ENCODE data around the gene RBM47.

GRCh38 chr4:40648742-40649281 lies 19.1 kb upstream of the RBM47 start:
- TF ChIP-seq CTCF (conservative IDR thresholded peaks at IDR 0.05 in 1 of 2, IDR thresholded peaks at IDR 0.05 in 1 of 2; ENCODE audit: low read depth in 1 of 2, low read length in 2 of 2), result no peak
- no peak for TF ChIP-seq EZH2 (IDR thresholded peaks at IDR 0.05; ENCODE audit: low read length, missing control alignments)
